Measurements from ENCODE around the gene PPIAL4G. TPM values are rescaled to one million over a fixed set of nuclear protein-coding genes. Genes with fewer than 3 reads are reported as not detected.
A peak's percentile ranks its signal among the peaks of the same experiment; 100 is the strongest.
"Not testable (repeated sequence)": the region's sequence is repeated elsewhere in the genome, so short reads cannot be mapped to it uniquely, and the experiment has no call there.

The PPIAL4G gene
- total RNA-seq, 1 experiment from 2014 or later, result not detected

- not testable (repeated sequence) for H3K56ac ChIP-seq (ENCODE audit: insufficient read length, low read depth, low read length); H3K27me3 Mint-ChIP-seq (ENCODE audit: low read depth); H3K4me1 Mint-ChIP-seq; H3K27ac ChIP-seq (ENCODE audit: insufficient read length, low read depth, low read length); H4K20me1 ChIP-seq (ENCODE audit: control insufficient read depth, insufficient read depth, insufficient read length); H3K4me2 ChIP-seq (ENCODE audit: insufficient read depth, insufficient read length, low read length); H2BK5ac ChIP-seq (ENCODE audit: insufficient read length, low read length); H3K36me3 Mint-ChIP-seq (ENCODE audit: insufficient read depth in 1 of 3, low read depth in 3 of 3); H4K91ac ChIP-seq (ENCODE audit: insufficient read length, low read depth, low read length); H3K4ac ChIP-seq (ENCODE audit: low read depth, low read length); H3K27me3 ChIP-seq (ENCODE audit: insufficient read depth, low read length); H3T11ph ChIP-seq (ENCODE audit: low read length); H2AFZ ChIP-seq (ENCODE audit: low read length); H4K5ac ChIP-seq (ENCODE audit: insufficient read length, low read depth, low read length); H3K23ac ChIP-seq (ENCODE audit: insufficient read length, low read depth, low read length); H2BK20ac ChIP-seq (ENCODE audit: low read depth, low read length, poor library complexity, severe bottlenecking); H2BK12ac ChIP-seq (ENCODE audit: insufficient read length, low read depth, low read length); H2AK5ac ChIP-seq (ENCODE audit: insufficient read length, low read length); H3K18ac ChIP-seq (ENCODE audit: insufficient read length, low read depth, low read length); H2BK15ac ChIP-seq (ENCODE audit: low read depth, low read length); H2BK120ac ChIP-seq (ENCODE audit: low read depth, low read length, poor library complexity, severe bottlenecking); H3K9me3 Mint-ChIP-seq; H3K79me1 ChIP-seq (ENCODE audit: insufficient read depth, low read depth, low read length, poor library complexity, severe bottlenecking); H3K14ac ChIP-seq (ENCODE audit: insufficient read depth, low read length); H3K79me2 ChIP-seq (ENCODE audit: insufficient read depth, low read length); H3K9me3 ChIP-seq (ENCODE audit: control insufficient read depth, low read depth, low read length); H3K27ac Mint-ChIP-seq; H3K9ac ChIP-seq (ENCODE audit: extremely low read depth, insufficient read length, low read length); H3K23me2 ChIP-seq (ENCODE audit: insufficient read length, low read depth, low read length, poor library complexity, severe bottlenecking); H4K8ac ChIP-seq (replicated peaks; ENCODE audit: insufficient read length, low read depth, low read length); H3K4me1 ChIP-seq (ENCODE audit: insufficient read depth, low read length)
- peak overlapping the region; percentile 51 to 77 for H3K4me3 Mint-ChIP-seq
- peak; percentile 66 for DNase-seq
- WGBS (ENCODE audit: extremely low coverage, insufficient read length, low lambda C conversion rate), result no CpG with 5 or more reads among the region's 25 CpGs
Observed at GRCh38 chr1:148529101-148529567, 46.0 kb upstream of the PPIAL4G start.

- not testable (repeated sequence) for H3T11ph ChIP-seq (ENCODE audit: low read length); H3K36me3 Mint-ChIP-seq (ENCODE audit: insufficient read depth in 1 of 3, low read depth in 3 of 3); H3K27ac ChIP-seq (ENCODE audit: insufficient read length, low read depth, low read length); H3K79me1 ChIP-seq (ENCODE audit: insufficient read depth, low read depth, low read length, poor library complexity, severe bottlenecking); H2BK15ac ChIP-seq (ENCODE audit: low read depth, low read length); H3K23me2 ChIP-seq (ENCODE audit: insufficient read length, low read depth, low read length, poor library complexity, severe bottlenecking); H3K27me3 ChIP-seq (ENCODE audit: insufficient read depth, low read length); H4K8ac ChIP-seq (replicated peaks; ENCODE audit: insufficient read length, low read depth, low read length); H2BK120ac ChIP-seq (ENCODE audit: low read depth, low read length, poor library complexity, severe bottlenecking); H2BK5ac ChIP-seq (ENCODE audit: insufficient read length, low read length); H3K4me1 ChIP-seq (ENCODE audit: insufficient read depth, low read length); H3K23ac ChIP-seq (ENCODE audit: insufficient read length, low read depth, low read length); H3K18ac ChIP-seq (ENCODE audit: insufficient read length, low read depth, low read length); H4K91ac ChIP-seq (ENCODE audit: insufficient read length, low read depth, low read length); H3K27ac Mint-ChIP-seq; H3K56ac ChIP-seq (ENCODE audit: insufficient read length, low read depth, low read length); H3K9me3 Mint-ChIP-seq; DNase-seq; H3K4ac ChIP-seq (ENCODE audit: low read depth, low read length); H3K4me2 ChIP-seq (ENCODE audit: insufficient read depth, insufficient read length, low read length); H3K9ac ChIP-seq (ENCODE audit: extremely low read depth, insufficient read length, low read length); H3K14ac ChIP-seq (ENCODE audit: insufficient read depth, low read length); H3K79me2 ChIP-seq (ENCODE audit: insufficient read depth, low read length); H3K9me3 ChIP-seq (ENCODE audit: control insufficient read depth, low read depth, low read length); H2AK5ac ChIP-seq (ENCODE audit: insufficient read length, low read length); H4K5ac ChIP-seq (ENCODE audit: insufficient read length, low read depth, low read length); H3K27me3 Mint-ChIP-seq (ENCODE audit: low read depth); H2BK12ac ChIP-seq (ENCODE audit: insufficient read length, low read depth, low read length); H2BK20ac ChIP-seq (ENCODE audit: low read depth, low read length, poor library complexity, severe bottlenecking); H3K4me1 Mint-ChIP-seq; H2AFZ ChIP-seq (ENCODE audit: low read length); H4K20me1 ChIP-seq (ENCODE audit: control insufficient read depth, insufficient read depth, insufficient read length)
- no CpG with 5 or more reads among the region's 24 CpGs for WGBS (ENCODE audit: extremely low coverage, insufficient read length, low lambda C conversion rate)
- H3K4me3 Mint-ChIP-seq, result peak overlapping the region in 1 of 2 experiments; percentile 51; a peak in 1 of 5 replicates
Observed at GRCh38 chr1:148528591-148528990, 45.5 kb upstream of the PPIAL4G start.

All from H9 (cell line).